HepG2 (cell line): ENCODE measurements around the gene YIF1A. TPM values are rescaled to one million over a fixed set of nuclear protein-coding genes. Genes with fewer than 3 reads are reported as not detected.

ENCODE experiments used
- BCL6 ChIP-seq: IDR thresholded peaks from 2 replicates; pipeline ENCODE4 v1.6.1; 2016; ENCODE audit warnings: missing genetic modification reagents, missing compliant biosample characterization
- BRD4 ChIP-seq: sonication (generic); formaldehyde crosslinking; IDR thresholded peaks from 2 replicates; pipeline ENCODE4 v1.4.0; 2020; ENCODE audit warnings: missing genetic modification reagents
- CREM ChIP-seq, 2 experiments: sonication (generic) in 1 of 2; formaldehyde crosslinking in 1 of 2; IDR thresholded peaks; 2 replicates each; pipeline versions ENCODE4 v1.4.0 to v1.6.1; 2016 to 2020; ENCODE audit warnings: antibody characterized with exemption in 1 of 2, mild to moderate bottlenecking in 1 of 2, missing genetic modification reagents in 1 of 2
- MTF2 ChIP-seq: sonication (generic); formaldehyde crosslinking; IDR thresholded peaks from 2 replicates; pipeline ENCODE4 v1.5.0; 2020; ENCODE audit warnings: missing genetic modification reagents, borderline replicate concordance
- SKI ChIP-seq: fragments of 450-650 bp; IDR thresholded peaks from one replicate; pipeline ENCODE4 v1.6.1; 2018; ENCODE audit warnings: mild to moderate bottlenecking; ENCODE audit not compliant: partially characterized antibody
- ZFP82 ChIP-seq: sonication (generic); formaldehyde crosslinking; IDR thresholded peaks from 2 replicates; pipeline ENCODE4 v1.5.1; 2020; ENCODE audit warnings: mild to moderate bottlenecking, missing genetic modification reagents, borderline replicate concordance
- ZNF44 ChIP-seq: sonication (generic); formaldehyde crosslinking; IDR thresholded peaks from 2 replicates; pipeline ENCODE4 v1.5.1; 2020; ENCODE audit warnings: mild to moderate bottlenecking, missing genetic modification reagents
- ZNF552 ChIP-seq: sonication (generic); formaldehyde crosslinking; IDR thresholded peaks from 2 replicates; pipeline ENCODE4 v1.9.0; 2022; ENCODE audit warnings: missing genetic modification reagents, mild to moderate bottlenecking, borderline replicate concordance
- ZNF766 ChIP-seq: sonication (generic); formaldehyde crosslinking; IDR thresholded peaks from 2 replicates; pipeline ENCODE4 v1.5.0; 2020; ENCODE audit warnings: missing genetic modification reagents, borderline replicate concordance
- ZNF883 ChIP-seq: sonication (generic); formaldehyde crosslinking; IDR thresholded peaks from 2 replicates; pipeline ENCODE4 v1.5.1; 2020; ENCODE audit warnings: mild to moderate bottlenecking, missing genetic modification reagents; ENCODE audit errors: not compliant biosample characterization
- polyA plus RNA-seq, 8 experiments: library from polyadenylated mRNA; depleted of rRNA in 3 of 8; stranded (reverse) in 7 of 8; unstranded in 1 of 8; fragments of >200 nt; fragmentation: Illumina TruSeq in 4 of 8; extraction: Trizol in 4 of 8; gene quantifications; 2 replicates each; pipeline versions ENCODE4 v1.2.1 to v1.2.3, GENCODE V29; 2011 to 2016; ENCODE audit warnings: low read depth in 4 of 8, missing spikeins in 1 of 8, mixed read lengths in 1 of 8; ENCODE audit not compliant: insufficient read depth in 1 of 8
- total RNA-seq, 5 experiments: library from RNA; depleted of rRNA; stranded (reverse); fragments of >200 nt; fragmentation: Illumina TruSeq; extraction: Trizol; gene quantifications; 2 replicates each; pipeline ENCODE4 v1.2.3, GENCODE V29; 2016; ENCODE audit warnings: low read depth in 1 of 5
- TF ChIP-seq, protein P1 (sequence below), 2 experiments: fragments of 450-650 bp in 1 of 2; sonication (generic) in 1 of 2; formaldehyde crosslinking in 1 of 2; IDR thresholded peaks; 2 replicates each; pipeline versions ENCODE4 v1.6.1 to v1.8.0; 2016 to 2022; ENCODE audit warnings: antibody characterized with exemption in 1 of 2, mild to moderate bottlenecking in 1 of 2, missing genetic modification reagents in 1 of 2
- TF ChIP-seq, protein P2 (sequence below): sonication (generic); formaldehyde crosslinking; IDR thresholded peaks from 2 replicates; pipeline ENCODE4 v1.5.0; 2020; ENCODE audit warnings: missing genetic modification reagents
- TF ChIP-seq, protein P3 (sequence below): sonication (generic); formaldehyde crosslinking; IDR thresholded peaks from 2 replicates; pipeline ENCODE4 v1.5.1; 2020; ENCODE audit warnings: missing genetic modification reagents, mild to moderate bottlenecking, borderline replicate concordance
- TF ChIP-seq, protein P4 (sequence below): sonication (generic); formaldehyde crosslinking; IDR thresholded peaks from 2 replicates; pipeline ENCODE4 v1.4.0; 2020; ENCODE audit warnings: low read depth, mild to moderate bottlenecking, missing genetic modification reagents
- TF ChIP-seq, protein P5 (sequence below): sonication (generic); formaldehyde crosslinking; IDR thresholded peaks from 2 replicates; pipeline ENCODE4 v1.5.0; 2020; ENCODE audit warnings: mild to moderate bottlenecking, low read depth, missing genetic modification reagents, borderline replicate concordance

The YIF1A gene
- total and polyA plus RNA-seq, 2 of the 13 experiments (the other 11 are each of a cell fraction or from before 2014, with no cell fraction given): 133 to 145 TPM

DNA sequence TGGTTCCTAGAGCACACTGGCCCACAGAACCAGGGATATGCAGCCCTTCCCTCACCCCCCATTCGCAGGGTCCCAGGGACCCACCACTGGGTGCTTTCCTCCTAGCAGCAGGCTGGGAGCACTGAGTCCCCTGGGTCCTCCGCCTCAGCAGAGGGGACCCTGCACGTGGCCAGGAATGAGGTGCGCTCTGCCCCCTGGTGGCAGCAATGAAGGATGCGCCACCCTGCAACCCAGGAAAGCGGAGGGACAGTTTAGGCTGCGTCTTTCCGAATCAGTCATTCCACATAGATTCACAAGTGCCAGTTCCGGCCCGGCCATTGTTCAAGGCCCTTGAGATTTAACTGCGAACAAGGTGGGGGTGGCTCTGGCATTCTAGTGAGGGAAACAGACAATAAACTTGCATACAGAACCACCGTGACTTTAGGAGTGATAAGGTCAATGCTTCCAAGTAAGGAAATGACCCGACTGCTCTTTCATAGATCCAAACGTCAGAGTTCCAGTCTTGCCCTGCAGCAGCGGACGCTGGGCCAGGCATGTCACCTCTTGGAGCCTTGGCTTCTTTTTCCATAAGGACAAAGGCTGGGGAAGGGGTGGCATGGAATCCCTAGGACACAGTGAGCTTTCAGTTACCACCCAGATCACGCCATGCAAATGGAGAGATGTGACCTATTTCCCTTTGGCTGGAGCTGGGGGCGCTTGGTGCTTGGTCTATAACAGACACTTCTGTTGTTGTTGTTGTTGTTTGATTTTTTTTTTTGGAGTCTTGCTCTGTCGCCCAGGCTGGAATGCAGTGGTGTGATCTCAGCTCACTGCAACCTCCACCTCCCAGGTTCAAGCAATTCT is 39.6 kb upstream of the YIF1A start (continued):
- TF ChIP-seq, protein P1, sequence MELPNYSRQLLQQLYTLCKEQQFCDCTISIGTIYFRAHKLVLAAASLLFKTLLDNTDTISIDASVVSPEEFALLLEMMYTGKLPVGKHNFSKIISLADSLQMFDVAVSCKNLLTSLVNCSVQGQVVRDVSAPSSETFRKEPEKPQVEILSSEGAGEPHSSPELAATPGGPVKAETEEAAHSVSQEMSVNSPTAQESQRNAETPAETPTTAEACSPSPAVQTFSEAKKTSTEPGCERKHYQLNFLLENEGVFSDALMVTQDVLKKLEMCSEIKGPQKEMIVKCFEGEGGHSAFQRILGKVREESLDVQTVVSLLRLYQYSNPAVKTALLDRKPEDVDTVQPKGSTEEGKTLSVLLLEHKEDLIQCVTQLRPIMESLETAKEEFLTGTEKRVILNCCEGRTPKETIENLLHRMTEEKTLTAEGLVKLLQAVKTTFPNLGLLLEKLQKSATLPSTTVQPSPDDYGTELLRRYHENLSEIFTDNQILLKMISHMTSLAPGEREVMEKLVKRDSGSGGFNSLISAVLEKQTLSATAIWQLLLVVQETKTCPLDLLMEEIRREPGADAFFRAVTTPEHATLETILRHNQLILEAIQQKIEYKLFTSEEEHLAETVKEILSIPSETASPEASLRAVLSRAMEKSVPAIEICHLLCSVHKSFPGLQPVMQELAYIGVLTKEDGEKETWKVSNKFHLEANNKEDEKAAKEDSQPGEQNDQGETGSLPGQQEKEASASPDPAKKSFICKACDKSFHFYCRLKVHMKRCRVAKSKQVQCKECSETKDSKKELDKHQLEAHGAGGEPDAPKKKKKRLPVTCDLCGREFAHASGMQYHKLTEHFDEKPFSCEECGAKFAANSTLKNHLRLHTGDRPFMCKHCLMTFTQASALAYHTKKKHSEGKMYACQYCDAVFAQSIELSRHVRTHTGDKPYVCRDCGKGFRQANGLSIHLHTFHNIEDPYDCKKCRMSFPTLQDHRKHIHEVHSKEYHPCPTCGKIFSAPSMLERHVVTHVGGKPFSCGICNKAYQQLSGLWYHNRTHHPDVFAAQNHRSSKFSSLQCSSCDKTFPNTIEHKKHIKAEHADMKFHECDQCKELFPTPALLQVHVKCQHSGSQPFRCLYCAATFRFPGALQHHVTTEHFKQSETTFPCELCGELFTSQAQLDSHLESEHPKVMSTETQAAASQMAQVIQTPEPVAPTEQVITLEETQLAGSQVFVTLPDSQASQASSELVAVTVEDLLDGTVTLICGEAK (IDR thresholded peaks at IDR 0.05): no peak
- TF ChIP-seq, protein P1 (CRISPR knock-in tag; IDR thresholded peaks at IDR 0.05): peak; percentile 45; the same call in 1 of the 2 replicates
- TF ChIP-seq, protein P2, sequence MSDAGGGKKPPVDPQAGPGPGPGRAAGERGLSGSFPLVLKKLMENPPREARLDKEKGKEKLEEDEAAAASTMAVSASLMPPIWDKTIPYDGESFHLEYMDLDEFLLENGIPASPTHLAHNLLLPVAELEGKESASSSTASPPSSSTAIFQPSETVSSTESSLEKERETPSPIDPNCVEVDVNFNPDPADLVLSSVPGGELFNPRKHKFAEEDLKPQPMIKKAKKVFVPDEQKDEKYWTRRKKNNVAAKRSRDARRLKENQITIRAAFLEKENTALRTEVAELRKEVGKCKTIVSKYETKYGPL (CRISPR knock-in tag): no peak
- TF ChIP-seq, protein P3, sequence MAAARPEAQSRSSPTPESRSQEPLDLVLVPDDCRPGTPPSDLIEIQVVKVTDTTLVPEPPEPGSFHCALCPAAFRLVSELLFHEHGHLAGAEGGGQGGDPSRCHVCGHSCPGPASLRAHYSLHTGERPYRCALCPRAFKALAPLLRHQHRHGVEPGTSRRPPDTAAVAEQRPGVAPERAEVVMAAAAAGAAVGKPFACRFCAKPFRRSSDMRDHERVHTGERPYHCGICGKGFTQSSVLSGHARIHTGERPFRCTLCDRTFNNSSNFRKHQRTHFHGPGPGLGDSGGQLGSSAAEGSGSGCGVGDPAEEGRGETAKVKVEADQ (CRISPR knock-in tag): no peak
- TF ChIP-seq ZNF766 (no peak), ZFP82 (CRISPR knock-in tag) (no peak), ZNF552 (CRISPR knock-in tag) (0 out of 2 replicates have a peak, but pooled peaks have one; percentile 72), SKI (peak; percentile 21), BRD4 (CRISPR knock-in tag) (peak; percentile 55; the same call in 1 of the 2 replicates), MTF2 (CRISPR knock-in tag) (no peak), BCL6 (CRISPR knock-in tag) (peak; percentile 70), ZNF44 (CRISPR knock-in tag) (no peak), ZNF883 (CRISPR knock-in tag) (no peak), CREM (IDR thresholded peaks at IDR 0.05) (no peak), CREM (CRISPR knock-in tag; IDR thresholded peaks at IDR 0.05) (no peak)
- TF ChIP-seq, protein P4, sequence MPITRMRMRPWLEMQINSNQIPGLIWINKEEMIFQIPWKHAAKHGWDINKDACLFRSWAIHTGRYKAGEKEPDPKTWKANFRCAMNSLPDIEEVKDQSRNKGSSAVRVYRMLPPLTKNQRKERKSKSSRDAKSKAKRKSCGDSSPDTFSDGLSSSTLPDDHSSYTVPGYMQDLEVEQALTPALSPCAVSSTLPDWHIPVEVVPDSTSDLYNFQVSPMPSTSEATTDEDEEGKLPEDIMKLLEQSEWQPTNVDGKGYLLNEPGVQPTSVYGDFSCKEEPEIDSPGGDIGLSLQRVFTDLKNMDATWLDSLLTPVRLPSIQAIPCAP (CRISPR knock-in tag): no peak
- TF ChIP-seq, protein P5, sequence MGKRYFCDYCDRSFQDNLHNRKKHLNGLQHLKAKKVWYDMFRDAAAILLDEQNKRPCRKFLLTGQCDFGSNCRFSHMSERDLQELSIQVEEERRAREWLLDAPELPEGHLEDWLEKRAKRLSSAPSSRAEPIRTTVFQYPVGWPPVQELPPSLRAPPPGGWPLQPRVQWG (CRISPR knock-in tag): no peak
